HG02588 (cell line): ENCODE results near the gene CHRNE.
"Not testable (repeated sequence)": the region's sequence is repeated elsewhere in the genome, so short reads cannot be mapped to it uniquely, and the experiment has no call there.

ENCODE experiments used
- ATAC-seq: cut with Tn5 transposase; IDR thresholded peaks from one replicate; pipeline ENCODE4 v1.9.1; 2021; ENCODE audit warnings: mild to moderate bottlenecking, moderate library complexity; ENCODE audit not compliant: unreplicated experiment

CHRNE gene

DNA sequence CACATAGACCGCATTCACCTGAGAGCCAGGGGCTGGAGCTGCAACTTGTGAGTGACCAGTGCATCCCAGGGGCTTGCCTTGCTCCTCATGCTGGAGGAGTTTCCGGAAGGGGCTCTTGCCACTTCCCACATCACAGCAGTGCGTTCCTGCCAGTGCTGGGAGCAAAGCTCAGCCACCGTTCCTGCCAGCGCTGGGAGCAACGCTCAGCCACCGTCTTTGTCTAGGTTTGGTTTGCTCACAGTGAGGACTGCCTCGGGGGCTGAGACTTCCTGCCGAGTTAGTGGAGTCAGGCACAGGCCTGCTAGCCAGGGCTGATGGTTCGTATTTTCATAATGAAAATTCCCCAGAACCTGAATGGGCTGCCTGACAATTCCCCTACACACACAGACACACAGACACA lies 5.4 kb upstream of the CHRNE start:
- no peak for ATAC-seq

DNA sequence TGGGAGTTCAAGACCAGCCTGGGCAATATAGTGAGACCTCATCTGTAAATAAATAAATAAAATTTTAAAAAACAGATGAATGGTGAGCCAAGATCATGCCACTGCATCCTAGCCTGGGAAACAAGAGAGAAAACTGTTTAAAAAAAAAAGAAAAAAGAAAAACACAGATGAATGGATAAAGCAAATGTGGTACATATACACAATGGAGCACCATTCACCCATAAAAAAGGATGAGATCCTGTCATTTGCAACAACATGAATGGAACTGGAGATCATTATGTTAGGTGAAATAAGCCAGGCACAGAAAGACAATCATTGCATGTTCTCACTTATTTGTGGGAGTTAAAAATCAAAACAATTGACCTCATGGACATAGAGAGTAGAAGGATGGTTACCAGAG lies 3.7 kb upstream of the CHRNE start:
- ATAC-seq: not testable (repeated sequence)

DNA sequence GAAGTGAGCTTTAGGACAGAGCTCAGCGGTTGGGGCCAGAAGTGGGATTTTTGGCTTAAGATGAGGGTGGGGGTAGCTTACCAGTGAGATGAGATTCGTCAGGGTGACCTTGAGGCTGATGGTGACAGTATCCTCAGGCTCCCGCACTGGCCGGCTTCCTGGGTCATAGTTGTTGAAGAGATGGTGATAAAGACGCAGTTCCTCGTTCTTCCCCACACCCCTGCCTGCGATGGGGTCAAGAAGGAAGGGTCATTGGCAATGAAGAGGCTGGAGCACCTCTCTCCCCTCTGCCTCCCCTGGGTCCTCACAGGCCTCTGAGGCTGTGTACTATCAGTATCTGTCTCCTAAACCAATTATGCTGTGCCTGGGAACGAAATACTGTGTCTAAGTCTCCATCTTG lies 358 bp downstream of the CHRNE start:
- ATAC-seq: no peak

- ATAC-seq: no peak
Observed at GRCh38 chr17:4901648-4902344, 1.1 kb downstream of the CHRNE start.

DNA sequence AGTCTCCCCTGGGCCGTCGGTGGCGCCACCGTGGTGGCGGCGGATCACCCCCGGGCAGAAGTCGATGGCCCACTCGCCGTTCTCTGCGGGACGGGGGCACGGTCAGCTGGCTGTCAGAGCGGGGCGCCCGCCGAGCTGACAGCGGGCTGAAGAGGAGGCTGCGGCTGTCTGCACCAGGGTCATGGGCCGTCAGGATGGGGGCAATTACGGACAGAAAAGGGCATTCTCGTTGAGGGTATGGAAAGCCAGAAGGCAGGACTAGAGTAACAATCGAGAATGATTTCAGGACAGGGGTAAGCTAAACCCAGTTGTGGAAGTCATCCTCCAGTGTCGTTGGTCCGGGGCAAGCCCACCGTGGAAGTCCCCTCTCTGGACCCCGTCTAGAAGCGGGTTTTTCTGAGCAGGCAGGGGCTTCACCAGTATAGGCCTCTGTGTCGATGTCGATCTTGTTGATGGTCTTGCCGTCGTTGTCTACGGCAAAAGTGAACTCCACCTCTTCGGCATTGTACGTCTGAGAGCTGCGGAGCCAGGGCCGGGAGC lies 1.7 kb downstream of the CHRNE start:
- no peak for ATAC-seq

- ATAC-seq: no peak
Observed at GRCh38 chr17:4900231-4901107, 2.4 kb downstream of the CHRNE start.

DNA sequence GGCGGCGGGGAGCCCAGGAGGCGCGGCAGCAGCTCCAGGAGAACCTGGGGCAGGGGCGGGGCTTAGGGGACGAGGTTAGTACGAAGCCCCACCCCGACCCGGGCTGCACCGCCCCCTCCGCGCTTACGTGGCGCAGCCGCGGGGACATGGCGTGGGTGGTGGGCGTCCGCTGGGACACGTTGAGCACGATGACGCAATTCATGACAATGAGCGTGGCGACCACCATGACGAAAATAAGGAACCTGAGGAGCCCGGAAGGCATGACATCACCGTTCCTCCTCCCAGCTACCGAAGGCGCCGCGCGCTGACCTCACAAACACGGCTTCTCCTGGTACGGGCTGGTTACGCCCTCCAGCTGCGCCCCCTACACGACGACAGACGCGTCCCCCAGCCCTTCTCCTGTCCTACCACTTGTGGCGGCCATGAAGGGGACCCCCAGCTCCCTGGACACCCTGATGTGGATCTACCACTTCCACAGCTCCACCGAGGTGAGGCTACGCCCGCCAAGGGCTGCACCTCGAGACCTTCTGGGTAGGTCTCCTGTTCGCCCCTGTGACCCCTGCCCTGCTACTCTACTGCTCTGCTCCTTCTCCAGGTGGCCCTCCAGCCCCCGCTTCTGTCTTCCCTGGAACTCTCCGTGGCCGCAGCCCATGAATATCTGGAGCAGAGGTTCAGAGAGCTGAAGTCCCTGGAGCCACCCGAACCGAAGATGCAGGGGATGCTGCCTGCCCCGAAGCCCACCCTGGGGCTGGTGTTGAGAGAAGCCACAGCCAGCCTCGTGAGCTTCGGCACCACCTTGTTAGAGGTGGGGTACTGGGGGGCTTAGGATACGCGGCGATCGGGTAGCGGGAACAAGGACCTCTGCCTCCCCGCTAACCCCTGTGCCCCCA lies 3.3 kb downstream of the CHRNE start, which contains the start of gene C17orf107:
Gene C17orf107 (plus strand): TSS at position 196 of the 890 bp plus-strand sequence. CDS start 227 bp downstream, at position 423.
- ATAC-seq: peak; percentile 39

- ATAC-seq: no peak
Observed at GRCh38 chr17:4898927-4899326, 4.0 kb downstream of the CHRNE start.

- no peak for ATAC-seq
Observed at GRCh38 chr17:4898351-4898750, 4.5 kb downstream of the CHRNE start.

GRCh38 chr17:4897785-4898184 lies 5.1 kb downstream of the CHRNE start:
- ATAC-seq: no peak

DNA sequence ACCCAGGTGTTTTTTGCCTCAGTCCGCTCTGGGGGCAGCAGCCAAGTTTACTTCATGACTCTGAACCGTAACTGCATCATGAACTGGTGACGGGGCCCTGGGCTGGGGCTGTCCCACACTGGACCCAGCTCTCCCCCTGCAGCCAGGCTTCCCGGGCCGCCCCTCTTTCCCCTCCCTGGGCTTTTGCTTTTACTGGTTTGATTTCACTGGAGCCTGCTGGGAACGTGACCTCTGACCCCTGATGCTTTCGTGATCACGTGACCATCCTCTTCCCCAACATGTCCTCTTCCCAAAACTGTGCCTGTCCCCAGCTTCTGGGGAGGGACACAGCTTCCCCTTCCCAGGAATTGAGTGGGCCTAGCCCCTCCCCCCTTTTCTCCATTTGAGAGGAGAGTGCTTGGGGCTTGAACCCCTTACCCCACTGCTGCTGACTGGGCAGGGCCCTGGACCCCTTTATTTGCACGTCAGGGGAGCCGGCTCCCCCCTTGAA lies 5.7 kb downstream of the CHRNE start:
- ATAC-seq: no peak

DNA sequence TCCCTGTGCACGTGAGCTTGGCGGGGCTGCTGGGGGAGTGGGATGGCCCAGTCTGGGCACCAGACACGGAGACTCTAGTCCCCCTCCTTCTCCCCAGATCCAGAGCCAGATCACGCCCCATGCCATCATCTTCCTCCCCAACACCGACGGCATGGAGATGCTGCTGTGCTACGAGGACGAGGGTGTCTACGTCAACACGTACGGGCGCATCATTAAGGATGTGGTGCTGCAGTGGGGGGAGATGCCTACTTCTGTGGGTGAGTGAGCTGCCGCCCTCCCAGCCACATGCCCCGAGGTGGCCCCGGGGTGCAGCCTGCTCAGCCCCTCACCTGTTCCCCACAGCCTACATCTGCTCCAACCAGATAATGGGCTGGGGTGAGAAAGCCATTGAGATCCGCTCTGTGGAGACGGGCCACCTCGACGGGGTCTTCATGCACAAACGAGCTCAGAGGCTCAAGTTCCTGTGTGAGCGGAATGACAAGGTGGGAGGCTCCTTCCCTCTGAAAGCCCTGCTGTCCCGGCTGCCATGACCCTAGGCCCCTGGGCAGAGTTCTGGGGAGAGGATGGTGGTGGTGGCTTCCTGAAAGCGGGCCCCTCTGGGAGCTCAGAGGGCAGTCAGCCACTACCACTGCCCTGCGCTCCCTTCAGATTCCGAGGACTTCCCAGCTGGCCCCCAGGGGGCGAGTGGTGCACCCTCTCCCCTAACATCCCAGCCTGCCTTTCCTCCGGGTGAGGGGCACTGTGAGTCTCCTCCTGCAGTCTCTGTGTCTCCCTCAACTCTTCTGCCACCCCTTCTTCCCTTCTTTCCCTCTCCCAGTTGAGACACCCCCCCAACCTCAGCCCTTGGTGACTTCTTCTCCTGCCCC lies 6.3 kb downstream of the CHRNE start:
- no peak for ATAC-seq

GRCh38 chr17:4895657-4896331 lies 7.1 kb downstream of the CHRNE start:
- no peak for ATAC-seq

DNA sequence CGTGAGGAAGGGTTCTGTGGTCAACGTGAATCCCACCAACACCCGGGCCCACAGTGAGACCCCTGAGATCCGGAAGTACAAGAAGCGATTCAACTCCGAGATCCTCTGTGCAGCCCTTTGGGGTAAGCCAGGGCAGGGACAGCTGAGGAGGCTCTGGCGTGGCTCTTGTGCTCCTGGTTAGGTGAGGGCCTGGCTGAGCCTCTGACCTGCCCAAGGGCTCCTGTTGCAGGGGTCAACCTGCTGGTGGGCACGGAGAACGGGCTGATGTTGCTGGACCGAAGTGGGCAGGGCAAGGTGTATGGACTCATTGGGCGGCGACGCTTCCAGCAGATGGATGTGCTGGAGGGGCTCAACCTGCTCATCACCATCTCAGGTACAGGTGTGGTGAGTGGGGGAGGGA lies 7.8 kb downstream of the CHRNE start:
- ATAC-seq: no peak

- ATAC-seq: no peak
Observed at GRCh38 chr17:4893721-4894560, 9.0 kb downstream of the CHRNE start.

DNA sequence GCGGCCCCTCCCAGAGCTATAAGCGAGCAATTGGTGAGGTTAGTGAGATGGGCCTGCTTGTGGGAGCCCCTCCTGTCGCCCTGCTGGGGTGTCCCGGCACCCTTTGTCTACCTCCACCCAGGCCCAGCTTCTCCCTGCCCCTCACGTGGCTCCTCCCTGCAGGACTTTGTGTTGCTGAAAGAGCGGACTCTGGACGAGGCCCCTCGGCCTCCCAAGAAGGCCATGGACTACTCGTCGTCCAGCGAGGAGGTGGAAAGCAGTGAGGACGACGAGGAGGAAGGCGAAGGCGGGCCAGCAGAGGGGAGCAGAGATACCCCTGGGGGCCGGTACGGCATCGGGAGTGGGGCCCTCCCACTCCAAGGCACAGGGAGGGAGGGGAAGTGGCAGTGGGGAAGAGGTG lies 9.6 kb downstream of the CHRNE start:
- ATAC-seq: no peak

GRCh38 chr17:4892499-4893221 lies 10.2 kb downstream of the CHRNE start:
- ATAC-seq: no peak
